Lower lobe of right lung (tissue), 2 donors: Measurements from ENCODE around the gene LAPTM5. TPM values are rescaled to one million over a fixed set of nuclear protein-coding genes. Genes with fewer than 3 reads are reported as not detected.

Source experiments
- ATAC-seq, 2 donors: fragments of 200-7000 bp; cut with Tn5 transposase; one replicate each; pipeline ENCODE4 v1.9.1; 2020 to 2022; ENCODE audit warnings: mild to moderate bottlenecking in 2 of 2, moderate library complexity in 2 of 2
- DNase-seq: peaks from one replicate; pipeline ENCODE4 v3.0.0-alpha.2; 2020
- H3K27ac ChIP-seq: fragments of 200-600 bp; one replicate; pipeline ENCODE4 v1.8.0; 2022
- H3K27me3 ChIP-seq: fragments of 200-600 bp; one replicate; pipeline ENCODE4 v1.8.0; 2022; ENCODE audit warnings: low read depth
- H3K36me3 ChIP-seq: fragments of 200-600 bp; one replicate; pipeline ENCODE4 v1.8.0; 2022; ENCODE audit warnings: mild to moderate bottlenecking
- H3K4me1 ChIP-seq: fragments of 200-600 bp; one replicate; pipeline ENCODE4 v1.8.0; 2022
- H3K4me3 ChIP-seq: fragments of 200-600 bp; one replicate; pipeline ENCODE4 v1.8.0; 2022; ENCODE audit warnings: mild to moderate bottlenecking
- H3K9me3 ChIP-seq: fragments of 200-600 bp; one replicate; pipeline ENCODE4 v1.8.0; 2022
- CTCF ChIP-seq: fragments of 200-600 bp; IDR thresholded peaks from one replicate; pipeline ENCODE4 v1.8.0; 2022; ENCODE audit warnings: antibody characterized with exemption, mild to moderate bottlenecking
- intact Hi-C: fragments of 100-400 bp; cut with DNase I; formaldehyde crosslinking; loops from one replicate; pipeline ENCODE4 v1.11.0; 2022
- total RNA-seq: library from RNA; stranded (reverse); fragmentation: NEBNext Ultra II Directional; extraction: Animal tissue kit (Norgen Biotek cat#: 25700); gene quantifications from one replicate; pipeline ENCODE4 v1.2.1, GENCODE V29; 2021
- donor health status: DM: no; HTN: yes; CAD: no; lungs with severe emphysema.

Gene LAPTM5
- total RNA-seq, 1 donor from 2014 or later, result 544 TPM

DNA sequence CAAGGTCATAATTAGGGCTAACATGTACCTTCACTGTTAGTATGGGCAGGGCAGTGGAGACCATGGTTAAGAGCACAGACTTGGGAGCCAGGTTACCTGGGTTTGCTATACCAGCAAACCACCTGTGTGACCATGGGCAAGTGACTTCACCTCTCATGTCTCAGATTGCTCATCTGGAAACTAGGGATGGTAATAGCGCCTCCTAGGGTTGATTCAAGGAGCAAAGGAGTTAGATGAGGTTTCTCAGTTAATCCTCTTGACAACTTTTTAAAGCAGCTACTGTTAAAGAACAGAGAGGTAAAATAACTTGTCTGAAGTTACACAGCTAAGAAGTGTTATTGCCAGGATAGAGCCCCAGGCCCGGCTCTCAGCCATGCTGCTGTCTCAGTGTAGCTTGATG, 33.4 kb downstream of the LAPTM5 start:
- H3K4me1 ChIP-seq, result peaks cover 7% of the 10 kb centered on the region
- peaks cover 9% of the 10 kb centered on the region for H3K36me3 ChIP-seq
- H3K27ac ChIP-seq, result no peak overlapping the region
- H3K27me3 ChIP-seq, result no peaks in the 10 kb centered on the region
- H3K9me3 ChIP-seq, result no peaks in the 10 kb centered on the region
- intact Hi-C loops, result loop anchor here (10.0 kb wide), 1 partner anchor 51 kb away; no protein-coding TSS in a partner anchor
- H3K4me3 ChIP-seq, result no peak overlapping the region
- TF ChIP-seq CTCF, result no peak
- ATAC-seq (no peak), DNase-seq (no peak)

- intact Hi-C loops, result loop anchor here (10.0 kb wide), 1 partner anchor 51 kb away; no protein-coding TSS in a partner anchor
- Histone ChIP-seq H3K9me3 (no peaks in the 10 kb centered on the region), H3K4me3 (no peak within 1 kb of the TSS), H3K27ac (no peak within 1 kb of the TSS), H3K36me3 (peaks cover 9% of the 10 kb centered on the region), H3K4me1 (peaks cover 11% of the 10 kb centered on the region), H3K27me3 (no peaks in the 10 kb centered on the region)
- ATAC-seq (no peak), DNase-seq (no peak)
- no peak for TF ChIP-seq CTCF
Measured at GRCh38 chr1:30723331-30723755, 34.2 kb downstream of the LAPTM5 start, which contains the start of gene MATN1. TSS of gene MATN1 (minus strand) at chr1:30723585. CDS start at chr1:30723551, 34 bp downstream.

- no peak for TF ChIP-seq CTCF
- ATAC-seq (no peak), DNase-seq (no peak)
- no peak overlapping the region for H3K4me3 ChIP-seq
- H3K27ac ChIP-seq, result no peak overlapping the region
- H3K36me3 ChIP-seq, result peaks cover 9% of the 10 kb centered on the region
- H3K4me1 ChIP-seq, result peaks cover 11% of the 10 kb centered on the region
- intact Hi-C loops, result loop anchor here (10.0 kb wide), 1 partner anchor 53 kb away; no protein-coding TSS in a partner anchor
- no peaks in the 10 kb centered on the region for H3K9me3 ChIP-seq
- no peaks in the 10 kb centered on the region for H3K27me3 ChIP-seq
Measured at GRCh38 chr1:30721812-30722537, 35.6 kb downstream of the LAPTM5 start.

- intact Hi-C loops, result loop anchor here (10.0 kb wide), 1 partner anchor 53 kb away; no protein-coding TSS in a partner anchor
- peaks cover 8% of the 10 kb centered on the region for H3K36me3 ChIP-seq
- peaks cover 11% of the 10 kb centered on the region for H3K4me1 ChIP-seq
- no peak for DNase-seq
- H3K27ac ChIP-seq, result no peak overlapping the region
- no peak for ATAC-seq
- TF ChIP-seq CTCF, result no peak
- no peaks in the 10 kb centered on the region for H3K9me3 ChIP-seq
- H3K4me3 ChIP-seq, result no peak overlapping the region
- H3K27me3 ChIP-seq, result no peaks in the 10 kb centered on the region
Measured at GRCh38 chr1:30721341-30721793, 36.2 kb downstream of the LAPTM5 start.

DNA sequence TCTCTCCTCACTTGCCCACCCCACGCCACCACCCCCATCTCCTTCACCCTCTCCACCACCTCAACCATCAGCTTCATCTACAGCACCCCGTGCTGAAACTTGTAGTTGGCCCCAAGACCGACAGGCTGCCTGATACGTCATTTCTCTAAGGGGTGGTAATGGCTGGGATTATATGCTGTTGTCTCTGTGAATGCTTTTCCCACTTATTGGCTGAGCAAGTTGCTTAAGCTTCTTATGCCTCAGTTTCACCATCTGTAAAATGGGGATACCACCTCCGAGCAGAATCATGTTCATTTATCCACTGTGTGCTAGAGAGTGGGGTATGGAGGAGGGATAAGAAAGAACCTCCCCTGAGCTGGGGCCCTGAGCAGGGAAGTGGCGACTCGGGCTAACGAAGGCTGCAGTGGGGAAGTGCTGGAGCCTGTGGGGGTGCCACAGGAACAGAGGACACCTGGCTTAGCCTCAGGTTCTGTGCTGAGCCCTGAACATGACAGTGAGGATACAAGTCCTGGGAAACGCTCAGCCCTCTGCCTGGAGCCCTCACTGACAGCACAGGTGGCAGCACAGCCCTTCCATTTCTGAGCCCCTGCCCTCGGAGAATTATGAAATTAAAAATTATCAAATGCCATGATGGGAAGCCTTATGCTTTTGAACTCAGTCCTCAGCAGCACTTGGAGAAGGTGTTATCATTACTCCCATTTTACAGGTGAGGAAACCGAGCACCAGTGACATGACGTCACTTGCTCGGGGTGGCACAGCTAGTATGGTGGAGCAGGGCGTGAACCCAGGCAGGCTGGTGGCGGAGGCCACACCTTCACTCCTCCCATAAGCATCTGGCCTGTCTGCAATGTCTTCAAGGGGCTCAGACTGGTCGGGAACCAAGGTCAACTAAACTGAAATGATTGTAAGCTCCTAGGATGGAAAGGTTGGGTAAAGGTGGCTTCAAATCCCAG, 37.0 kb downstream of the LAPTM5 start:
- DNase-seq (no peak), ATAC-seq (no peak)
- no peak overlapping the region for H3K4me3 ChIP-seq
- intact Hi-C loops, result loop anchor here (10.0 kb wide), 1 partner anchor 54 kb away; no protein-coding TSS in a partner anchor
- no peaks in the 10 kb centered on the region for H3K27me3 ChIP-seq
- H3K36me3 ChIP-seq, result peaks cover 3% of the 10 kb centered on the region
- H3K4me1 ChIP-seq, result peaks cover 11% of the 10 kb centered on the region
- H3K27ac ChIP-seq, result no peak overlapping the region
- TF ChIP-seq CTCF, result no peak
- H3K9me3 ChIP-seq, result peaks cover 1% of the 10 kb centered on the region
